ENCODE measurements around the gene PRDX2.
A peak's percentile ranks its signal among the peaks of the same experiment; 100 is the strongest.

PRDX2 gene

DNA sequence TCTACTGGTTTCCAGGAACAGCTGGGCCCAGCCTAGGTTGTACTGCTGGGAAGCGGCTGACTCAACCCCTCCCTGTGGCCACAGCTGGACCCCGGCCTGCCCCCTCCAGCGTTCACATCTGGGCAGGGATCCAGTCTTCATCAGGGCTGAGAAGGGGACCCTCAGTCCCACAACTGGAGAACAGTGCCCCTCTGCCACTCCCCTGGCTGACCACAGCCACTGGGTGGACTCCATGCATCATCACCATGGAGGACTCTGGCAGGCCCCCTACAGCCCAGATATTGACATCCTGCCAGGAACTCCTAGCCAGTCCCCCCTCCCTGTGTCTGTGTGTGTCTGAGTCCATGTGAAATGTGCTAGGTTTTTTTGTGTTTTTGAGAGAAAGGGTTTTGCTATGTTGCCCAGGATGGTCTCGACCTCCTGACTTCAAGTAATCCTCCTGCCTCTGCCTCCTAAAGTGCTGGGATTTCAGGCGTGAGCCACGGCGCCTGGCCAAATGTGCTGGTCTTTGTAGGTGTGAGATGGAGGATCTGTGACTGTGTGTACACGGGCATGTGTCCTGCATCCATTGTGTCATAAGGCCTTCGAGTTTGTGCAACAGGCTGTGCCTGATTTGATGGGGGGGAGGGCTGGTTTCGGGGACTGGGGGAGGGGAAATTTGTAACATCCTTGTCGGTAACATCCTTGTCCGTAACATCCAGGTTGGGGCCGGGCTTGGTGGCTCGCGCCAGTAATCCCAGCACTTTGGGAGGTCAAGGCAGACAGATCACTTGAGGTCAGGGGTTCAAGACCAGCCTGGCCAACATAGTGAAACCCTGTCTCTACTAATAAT is 22.2 kb downstream of the PRDX2 start:
- DNase-seq (ENCODE audit: low read depth) = no peak

DNA sequence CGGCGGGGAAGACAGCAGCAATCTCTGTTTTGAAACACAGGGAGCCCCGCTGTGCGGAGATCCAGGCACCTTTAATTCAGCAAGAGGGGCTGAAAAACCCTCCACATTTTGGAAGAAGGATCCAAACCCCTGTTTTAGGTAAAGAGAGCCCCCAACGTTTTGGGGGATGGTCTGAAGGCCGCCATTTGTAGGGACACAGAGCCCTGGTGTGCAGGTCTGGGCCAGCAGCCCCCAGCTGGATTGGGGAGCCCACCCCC is 22.8 kb downstream of the PRDX2 start:
- no peak for DNase-seq (ENCODE audit: low read depth)

DNA sequence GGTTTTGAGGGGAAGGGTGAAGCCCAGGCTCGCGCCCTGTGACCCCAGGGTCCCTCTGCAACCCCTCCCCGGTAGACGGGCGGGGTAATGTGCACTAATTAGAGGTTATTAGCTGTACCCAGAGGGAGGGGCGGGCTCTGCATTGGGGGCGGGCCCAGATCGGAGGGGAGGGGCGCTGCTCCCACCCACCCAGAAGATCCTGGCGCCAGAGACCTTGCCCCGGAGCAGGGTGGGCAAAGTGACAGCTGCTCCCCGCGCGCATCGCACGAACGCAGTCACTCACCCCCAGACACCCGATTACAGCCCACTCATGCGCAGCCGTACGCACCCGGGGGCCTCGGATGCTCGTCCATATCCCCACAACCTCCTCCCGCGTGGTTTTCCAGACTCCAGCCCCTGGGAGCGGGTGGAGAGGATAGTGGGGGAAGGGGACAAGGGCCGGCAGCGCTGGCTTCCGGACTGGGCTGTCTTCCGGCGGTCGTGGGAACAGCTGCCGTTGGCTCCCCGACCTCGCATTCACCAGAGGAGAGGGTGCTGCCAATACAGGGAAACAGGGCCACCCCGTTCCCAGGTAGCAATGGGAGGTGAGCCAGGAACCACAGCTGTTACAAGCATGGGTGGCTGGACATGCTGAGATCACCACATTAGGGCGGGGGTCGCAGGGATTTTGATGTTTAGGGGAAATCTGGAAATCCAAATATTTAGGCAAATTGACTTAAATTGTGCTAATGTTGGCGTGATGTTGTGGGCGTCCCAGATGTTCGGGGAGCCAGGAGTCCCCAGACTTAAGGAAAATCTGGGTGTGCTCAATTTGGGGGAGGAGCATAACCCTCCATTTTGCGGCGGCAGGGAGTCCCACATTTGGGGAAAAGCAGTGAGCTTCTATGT is 23.3 kb downstream of the PRDX2 start:
- DNase-seq (ENCODE audit: low read depth) = no peak

DNA sequence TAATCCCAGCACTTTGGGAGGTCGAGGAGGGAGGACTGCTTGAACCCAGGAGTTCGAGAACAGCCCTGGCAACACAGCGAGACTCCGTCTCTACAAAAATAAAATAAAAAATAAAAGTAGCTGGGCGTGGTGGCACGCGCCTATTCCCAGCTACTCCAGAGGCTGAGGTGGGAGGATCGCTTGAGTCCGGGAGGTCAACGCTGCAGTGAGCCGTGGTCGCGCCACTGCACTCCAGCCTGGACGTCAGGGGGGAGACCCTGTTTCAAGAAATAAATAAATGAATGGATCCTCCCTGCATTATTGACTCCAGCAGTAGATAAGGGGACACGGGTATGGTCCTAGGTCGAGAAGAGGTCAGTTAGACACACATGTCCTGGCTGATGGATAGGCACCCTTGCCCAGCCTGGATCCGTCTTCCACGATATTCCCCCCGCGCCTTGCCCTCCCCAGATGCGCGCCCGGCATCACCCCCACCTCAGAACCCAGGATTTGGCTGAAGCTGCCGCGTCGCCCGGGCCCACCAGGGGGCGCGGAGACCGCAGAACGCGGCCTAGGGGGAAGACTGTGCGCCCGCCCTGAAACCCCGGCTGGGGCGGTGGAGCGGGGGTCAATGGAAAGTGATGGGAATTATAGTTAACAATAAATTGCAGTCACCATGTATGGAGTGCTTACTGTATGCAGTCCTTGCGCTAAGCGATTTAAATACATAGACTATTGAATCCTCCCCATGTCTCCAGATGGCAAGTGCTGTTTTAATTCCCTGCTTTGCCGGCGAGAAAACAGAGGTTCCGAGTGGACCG is 24.2 kb downstream of the PRDX2 start:
- DNase-seq (ENCODE audit: low read depth) = peak; percentile 69

DNA sequence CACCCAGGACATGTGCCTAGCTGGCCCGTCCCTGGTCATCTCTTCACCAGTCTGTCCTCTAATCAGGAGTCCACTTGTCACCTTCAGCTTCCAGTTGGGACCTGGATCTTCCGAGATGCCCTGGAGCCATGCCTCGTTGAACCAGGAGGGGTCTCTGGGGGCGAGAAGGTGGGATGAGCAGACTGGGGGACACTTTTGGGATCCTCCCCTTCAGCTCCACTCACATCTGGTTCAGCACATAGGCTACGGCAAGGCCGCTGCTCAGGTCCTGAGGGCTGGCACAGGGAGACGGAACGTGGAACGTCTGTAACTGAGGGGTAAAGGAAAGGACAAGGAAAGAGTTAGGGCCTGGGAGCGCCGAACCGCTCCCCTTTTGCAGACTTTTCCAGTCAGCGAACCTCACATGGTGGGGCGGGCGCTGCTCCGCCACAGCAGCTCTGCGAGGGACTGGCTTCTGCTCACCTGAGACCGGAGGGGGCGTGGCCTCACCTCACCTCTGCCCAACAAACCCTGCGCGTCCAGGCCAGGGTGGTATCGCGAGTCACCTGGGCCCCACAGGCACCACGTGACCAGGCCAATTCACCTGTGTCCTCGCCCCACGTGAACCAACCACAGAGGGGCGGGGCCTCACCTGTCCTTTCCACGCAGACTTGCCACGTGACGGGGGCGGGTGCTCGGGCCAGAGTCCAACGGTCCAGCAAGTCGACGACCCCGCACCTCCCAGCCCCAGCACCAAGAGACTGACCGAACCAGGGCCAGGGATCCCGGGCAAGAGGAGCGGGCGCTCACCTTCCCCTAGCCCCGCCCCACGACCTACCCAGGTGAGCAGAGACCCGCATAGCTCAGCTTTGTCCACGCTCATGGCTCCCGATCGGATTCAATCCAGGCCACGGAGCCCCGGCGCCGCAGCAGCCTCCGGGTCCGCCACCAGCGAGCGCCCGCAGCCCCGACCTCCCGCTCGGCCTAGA is 26.7 kb downstream of the PRDX2 start, which contains the start of gene HOOK2:
HOOK2 (minus strand) TSS at position 965 of the 968 bp plus-strand sequence; CDS start at position 862, 103 bp downstream.
- DNase-seq (ENCODE audit: low read depth) = no peak

DNA sequence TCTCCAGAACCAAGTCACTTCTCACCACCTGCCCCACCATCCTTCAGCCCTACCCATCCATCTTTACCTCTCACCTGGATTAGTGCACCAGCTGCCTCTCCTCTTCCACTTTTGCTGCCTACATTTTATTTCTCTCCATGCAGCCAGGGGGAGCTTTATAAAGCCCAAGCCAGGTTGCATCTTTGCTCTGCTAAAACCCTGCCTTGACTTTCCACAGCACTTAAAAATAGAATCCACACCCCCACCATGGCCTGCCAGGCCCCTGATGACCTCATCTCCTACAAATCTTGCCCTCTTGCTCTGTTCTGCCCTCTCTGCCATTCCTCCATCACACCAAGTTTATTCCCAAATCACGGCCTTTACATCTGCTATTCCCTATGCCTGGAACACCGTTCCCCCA is 28.0 kb downstream of the PRDX2 start:
- DNase-seq (ENCODE audit: low read depth) = no peak

DNA sequence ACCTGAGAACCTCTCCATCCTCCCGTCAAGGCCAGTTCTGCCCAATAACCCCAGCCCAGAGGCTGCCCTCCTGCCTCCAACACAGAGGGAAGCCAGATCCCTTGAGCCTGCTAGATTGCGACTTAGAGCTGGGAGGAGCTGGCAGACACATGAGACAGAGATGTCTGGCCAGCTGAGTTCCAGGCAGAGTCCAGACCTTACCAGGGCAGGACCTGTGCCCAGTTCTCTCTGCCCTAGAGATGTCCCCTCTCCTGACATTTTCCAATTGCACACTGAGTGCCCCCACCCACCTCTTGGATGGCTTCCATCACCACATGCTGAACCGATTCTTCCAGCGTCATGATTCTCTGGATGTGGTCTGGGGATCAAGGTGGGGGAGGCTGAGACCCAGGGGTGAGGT is 29.3 kb downstream of the PRDX2 start:
- no peak for DNase-seq (ENCODE audit: low read depth)

DNA sequence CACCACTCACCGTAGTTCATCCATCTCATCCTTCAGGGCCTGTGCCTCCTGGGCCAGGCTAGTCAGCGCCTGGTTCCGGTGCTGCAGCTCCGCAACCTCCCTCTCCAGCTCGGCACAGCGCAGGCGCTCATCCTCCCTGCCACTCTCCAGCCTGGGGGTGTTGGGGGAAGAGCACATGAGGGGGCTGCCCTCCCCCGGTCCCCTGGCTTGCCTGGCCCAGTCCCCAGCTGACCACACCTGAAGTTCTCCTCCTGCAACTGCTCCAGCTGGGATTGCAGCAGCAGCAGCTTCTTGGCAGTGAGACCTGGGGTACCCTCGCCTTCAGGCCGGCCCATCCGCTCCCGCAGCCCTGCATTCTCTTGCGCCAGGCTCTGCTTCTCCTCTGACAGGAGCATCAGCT is 30.7 kb downstream of the PRDX2 start:
- DNase-seq (ENCODE audit: low read depth) = no peak

DNA sequence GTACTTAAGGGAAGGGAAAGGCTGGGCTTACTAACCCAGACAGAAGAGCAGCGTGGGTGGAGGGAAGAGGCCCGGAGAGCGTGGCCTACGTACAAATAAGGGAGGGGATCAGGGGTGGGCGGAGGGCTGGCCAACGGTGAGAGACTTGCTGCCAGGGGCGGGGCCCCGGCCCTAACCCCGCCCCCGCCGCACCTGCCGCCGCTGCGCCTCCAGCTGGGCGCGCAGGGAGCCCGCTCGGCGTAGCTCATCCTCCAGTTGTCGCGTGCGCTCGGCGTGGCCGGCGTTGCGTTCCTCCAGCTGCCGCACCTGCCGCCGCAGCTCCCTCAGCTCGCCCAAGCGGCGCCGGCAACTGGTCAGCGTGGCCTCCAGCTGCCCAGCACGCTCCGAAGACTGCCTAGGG is 31.9 kb downstream of the PRDX2 start:
- peak; percentile 67 for DNase-seq (ENCODE audit: low read depth)

DNA sequence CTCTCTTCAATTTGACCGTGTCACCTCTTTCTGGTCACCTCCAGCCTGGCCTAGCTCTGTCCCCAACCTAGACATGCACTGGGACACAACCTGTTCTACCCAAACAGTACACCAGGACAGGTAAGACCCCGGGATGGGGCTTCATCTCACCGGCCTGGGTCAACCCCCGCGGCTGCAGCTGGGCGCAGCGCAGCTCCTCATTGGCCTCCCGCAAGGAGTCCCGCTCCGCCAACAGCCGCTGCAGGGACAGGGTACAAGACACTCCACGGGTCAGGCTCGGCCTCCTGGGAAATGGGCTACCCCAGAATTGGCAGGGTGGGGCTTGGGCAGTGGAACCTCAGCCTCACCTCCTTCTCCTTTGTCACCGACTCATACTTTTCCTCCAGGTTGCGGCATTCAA is 33.9 kb downstream of the PRDX2 start:
- DNase-seq (ENCODE audit: low read depth) = no peak

DNA sequence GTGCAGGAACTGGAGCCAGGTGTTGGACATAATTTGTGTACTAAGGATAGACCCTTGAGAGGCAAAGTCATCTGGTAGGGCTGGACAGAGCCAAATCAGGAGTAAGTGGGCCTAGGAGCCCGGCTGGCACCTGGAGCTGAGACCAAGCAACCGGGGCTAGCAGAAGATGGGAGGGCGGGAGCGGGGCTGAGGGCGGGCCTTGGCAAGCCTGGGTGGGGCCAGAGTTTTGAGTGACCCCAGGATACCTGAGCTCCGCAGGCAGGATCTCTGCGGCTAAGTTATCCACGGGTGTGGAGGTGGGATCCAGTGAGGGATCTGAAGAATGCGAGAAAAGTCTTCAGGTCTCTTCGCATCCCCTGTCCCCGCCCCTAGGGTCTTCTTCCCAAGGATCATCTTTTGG is 34.5 kb downstream of the PRDX2 start:
- DNase-seq (ENCODE audit: low read depth) = no peak

DNA sequence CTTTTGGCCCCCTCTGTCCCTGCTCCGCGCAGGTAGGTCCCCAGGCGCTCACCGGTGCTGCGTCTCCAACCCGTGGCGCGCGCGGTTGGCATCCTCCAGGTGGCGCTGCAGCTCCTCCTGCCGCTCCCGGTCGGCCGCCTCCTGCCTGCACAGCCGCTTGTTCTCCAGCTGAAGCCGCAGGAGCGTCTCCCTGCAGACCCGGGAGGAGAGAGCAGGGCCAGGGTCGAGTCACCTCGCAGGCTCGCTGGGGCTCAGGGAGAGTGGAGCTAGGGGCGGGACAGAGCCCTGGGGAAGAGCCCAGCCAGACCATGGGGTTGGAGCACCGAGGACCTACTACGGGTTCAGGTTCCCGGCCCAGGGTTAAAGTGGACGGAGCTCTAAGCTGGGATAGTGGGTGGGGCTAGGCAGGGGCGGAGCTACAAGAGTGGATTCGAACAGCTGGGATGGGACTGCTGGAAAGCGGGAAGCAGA is 35.5 kb downstream of the PRDX2 start:
- no peak for DNase-seq (ENCODE audit: low read depth)

DNA sequence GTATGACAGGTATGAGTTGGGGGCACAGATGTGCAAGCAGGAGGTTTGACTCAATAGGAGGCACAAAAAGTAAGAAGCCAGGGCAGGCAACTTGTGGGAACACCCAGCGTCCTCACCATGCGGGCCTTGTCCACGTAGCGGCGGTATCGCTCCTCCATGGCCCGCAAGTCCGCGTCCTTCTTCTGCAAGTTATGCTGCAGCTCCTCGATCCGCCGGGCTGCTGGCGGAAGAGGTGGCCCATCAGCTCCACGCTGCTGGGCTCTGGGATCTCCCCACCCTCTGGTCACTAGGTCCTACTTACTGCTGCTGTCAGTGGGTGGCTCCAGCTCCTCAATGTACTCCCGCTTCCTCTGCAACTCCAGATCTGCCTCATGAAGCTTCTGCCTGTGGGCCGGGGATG is 36.9 kb downstream of the PRDX2 start:
- DNase-seq (ENCODE audit: low read depth) = no peak

DNA sequence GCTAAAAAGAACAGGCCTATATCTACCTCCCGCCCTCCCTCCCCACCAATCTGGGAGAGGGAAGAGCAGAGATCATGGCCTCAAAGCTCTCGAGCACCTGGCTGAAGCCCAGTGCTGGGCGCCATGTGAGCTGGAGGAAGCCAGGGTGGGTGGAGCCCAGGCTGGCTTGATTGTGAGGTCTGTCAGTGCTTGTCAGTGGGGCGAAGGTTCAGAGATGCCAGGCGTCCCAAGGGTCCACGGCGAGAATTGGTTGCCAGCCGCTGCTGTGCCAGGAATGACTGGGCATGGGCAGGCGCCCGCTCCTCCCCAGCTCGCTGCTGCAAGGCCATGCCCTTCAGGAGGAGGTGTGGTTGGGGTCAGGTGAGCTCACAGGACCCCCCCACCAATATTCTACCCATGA is 38.5 kb downstream of the PRDX2 start:
- no peak for DNase-seq (ENCODE audit: low read depth)

DNA sequence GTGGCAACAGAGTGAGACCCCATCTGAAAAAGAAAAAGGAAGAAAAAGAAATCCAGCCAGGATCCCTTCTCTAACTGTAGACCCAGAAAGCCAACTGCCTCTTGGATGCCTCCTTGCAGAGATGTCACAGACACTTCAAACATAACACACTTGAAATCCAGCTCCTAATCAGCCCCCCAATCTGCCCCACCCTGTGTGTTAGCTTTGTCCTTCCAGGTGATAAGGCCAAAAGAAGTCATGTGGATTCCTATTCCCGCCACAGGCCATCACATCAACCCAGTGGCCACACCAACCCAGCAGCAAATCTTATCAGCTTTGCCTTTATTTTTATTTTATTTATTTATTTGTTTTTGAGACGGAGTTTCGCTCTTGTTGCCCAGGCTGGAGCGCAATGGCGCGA is 41.9 kb downstream of the PRDX2 start:
- no peak for DNase-seq (ENCODE audit: low read depth)

DNA sequence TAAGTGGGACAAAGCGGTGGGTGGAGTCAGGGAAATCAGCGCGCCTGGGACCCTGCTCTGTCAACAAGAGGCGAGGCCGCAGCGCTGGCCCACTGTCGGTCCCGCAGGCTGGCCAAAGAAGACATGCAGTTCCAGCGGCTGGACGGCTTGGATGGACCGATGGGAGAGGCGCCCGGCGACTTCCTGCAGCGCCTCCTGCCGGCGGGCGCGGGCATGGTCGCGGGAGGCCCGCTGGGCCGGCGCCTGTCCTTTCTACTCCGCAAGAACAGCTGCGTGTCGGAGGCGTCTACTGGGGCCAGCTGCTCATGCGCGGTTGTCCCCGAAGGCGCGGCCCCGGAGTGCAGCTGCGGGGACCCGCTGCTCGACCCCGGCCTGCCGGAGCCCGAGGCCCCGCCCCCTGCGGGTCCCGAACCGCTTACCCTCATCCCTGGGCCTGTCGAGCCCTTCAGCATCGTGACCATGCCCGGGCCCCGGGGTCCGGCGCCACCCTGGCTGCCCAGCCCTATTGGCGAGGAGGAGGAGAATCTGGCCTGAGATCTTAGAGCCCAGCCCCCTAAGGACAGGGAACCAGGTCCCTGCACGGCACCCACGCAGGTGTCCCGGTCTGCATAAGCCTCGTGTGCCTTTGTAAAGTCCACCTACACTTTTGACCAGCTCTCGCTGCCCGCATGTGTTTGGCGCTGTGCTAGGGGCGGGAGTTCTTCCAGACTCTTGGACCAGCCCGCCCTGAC is 43.9 kb downstream of the PRDX2 start:
- no peak for DNase-seq (ENCODE audit: low read depth)

DNA sequence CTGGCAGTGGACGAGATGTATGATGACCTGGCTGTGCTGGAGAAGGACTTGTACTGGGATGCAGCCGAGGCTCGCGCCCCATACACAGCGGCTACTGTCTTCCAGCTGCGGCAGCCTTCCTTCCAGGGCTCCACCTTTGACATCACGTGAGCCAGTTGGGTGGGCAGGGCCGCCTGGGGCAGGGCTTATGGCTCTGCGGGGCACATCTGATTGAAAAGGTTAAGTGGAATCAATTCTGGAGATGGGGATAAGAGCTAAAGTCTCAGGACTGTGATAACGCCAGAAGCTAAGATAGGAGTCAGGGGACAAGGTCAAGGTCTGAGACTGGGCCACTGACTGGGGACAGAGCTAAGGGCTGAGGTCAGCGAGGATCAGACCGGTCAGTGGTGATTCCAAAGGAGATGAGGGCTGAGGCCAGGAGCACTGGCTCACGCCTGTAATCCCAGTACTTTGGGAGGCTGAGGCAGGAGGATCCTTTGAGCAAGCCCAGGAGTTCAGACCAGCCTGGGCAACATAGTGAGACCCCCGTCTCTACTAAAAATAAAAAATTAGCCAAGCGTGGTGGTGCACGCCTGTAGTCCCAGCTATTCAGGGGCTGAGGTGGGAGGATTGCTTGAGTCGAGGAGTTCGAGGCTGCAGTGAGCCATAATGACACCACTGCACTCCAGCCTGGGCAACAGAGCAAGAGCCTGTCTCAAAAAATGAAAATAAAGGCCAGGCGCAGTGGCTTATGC is 45.3 kb downstream of the PRDX2 start:
- no peak for DNase-seq (ENCODE audit: low read depth)

DNA sequence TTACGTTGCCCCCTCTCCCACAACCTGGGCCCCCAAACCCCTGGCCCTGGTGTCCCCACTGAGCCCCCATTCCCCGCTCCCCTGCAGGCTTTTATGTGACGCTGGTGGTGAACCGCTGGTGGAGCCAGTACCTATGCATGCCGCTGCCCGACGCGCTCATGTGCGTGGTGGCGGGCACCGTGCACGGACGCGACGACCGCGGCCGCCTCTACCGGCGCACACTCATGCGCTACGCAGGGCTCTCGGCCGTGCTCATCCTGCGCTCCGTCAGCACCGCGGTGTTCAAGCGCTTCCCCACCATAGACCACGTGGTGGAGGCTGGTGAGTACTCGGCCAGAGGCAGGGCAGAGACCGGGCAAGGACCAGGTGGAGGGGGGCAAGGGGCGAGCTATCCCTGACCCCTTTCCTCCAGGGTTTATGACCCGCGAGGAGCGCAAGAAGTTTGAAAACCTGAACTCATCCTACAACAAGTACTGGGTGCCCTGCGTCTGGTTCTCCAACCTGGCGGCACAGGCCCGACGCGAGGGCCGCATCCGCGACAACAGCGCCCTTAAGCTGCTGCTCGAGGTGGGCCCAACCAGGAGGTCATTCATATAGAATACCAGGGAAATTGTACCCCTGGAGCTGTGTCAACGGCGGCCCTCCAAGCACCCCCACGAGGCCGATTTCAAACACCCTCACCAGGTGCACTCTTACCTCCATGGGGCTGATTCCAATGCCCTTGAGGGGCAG is 47.0 kb downstream of the PRDX2 start:
- DNase-seq (ENCODE audit: low read depth) = no peak
